Loucy (cell line): Measurements from ENCODE around the gene IL10RB.
A peak's percentile ranks its signal among the peaks of the same experiment; 100 is the strongest.

ENCODE experiments used
- H2AFZ ChIP-seq: fragments of 200-600 bp; sonication (generic); 2 replicates; pipeline ENCODE4 v1.6.0; 2016; ENCODE audit warnings: antibody characterized with exemption, mild to moderate bottlenecking, low read length, moderate library complexity
- H3F3A ChIP-seq: fragments of 200-600 bp; 2 replicates; pipeline ENCODE4 v1.6.0; 2016; ENCODE audit warnings: antibody characterized with exemption, low read depth, mild to moderate bottlenecking
- H3K27me3 ChIP-seq: fragments of 200-600 bp; sonication (generic); 2 replicates; pipeline ENCODE4 v1.6.1; 2014; ENCODE audit warnings: low read length, mild to moderate bottlenecking; ENCODE audit not compliant: insufficient read depth, poor library complexity, severe bottlenecking
- H3K36me3 ChIP-seq: fragments of 200-600 bp; sonication (generic); 2 replicates; pipeline ENCODE4 v1.6.1; 2016; ENCODE audit warnings: low read length; ENCODE audit not compliant: insufficient read depth
- H3K4me1 ChIP-seq: fragments of 200-600 bp; sonication (generic); 2 replicates; pipeline ENCODE4 v1.5.1; 2014; ENCODE audit warnings: low read length, mild to moderate bottlenecking; ENCODE audit not compliant: insufficient read depth, poor library complexity, severe bottlenecking
- H3K4me2 ChIP-seq: fragments of 200-600 bp; sonication (generic); 2 replicates; pipeline ENCODE4 v1.6.0; 2014; ENCODE audit warnings: antibody characterized with exemption, low read length, low read depth, mild to moderate bottlenecking; ENCODE audit not compliant: poor library complexity, severe bottlenecking
- H3K4me3 ChIP-seq: fragments of 200-600 bp; sonication (generic); 2 replicates; pipeline ENCODE4 v1.5.1; 2014; ENCODE audit warnings: low read length, mild to moderate bottlenecking, mixed read lengths; ENCODE audit not compliant: poor library complexity, severe bottlenecking
- H3K79me2 ChIP-seq: fragments of 200-600 bp; sonication (generic); 2 replicates; pipeline ENCODE4 v1.6.1; 2014; ENCODE audit warnings: low read length; ENCODE audit not compliant: insufficient read depth
- H3K9ac ChIP-seq: fragments of 200-600 bp; sonication (generic); 2 replicates; pipeline ENCODE4 v1.6.0; 2014; ENCODE audit warnings: mild to moderate bottlenecking, low read depth, low read length, moderate library complexity; ENCODE audit not compliant: poor library complexity, severe bottlenecking
- H3K9me2 ChIP-seq: fragments of 200-600 bp; sonication (generic); replicated peaks from 2 replicates; pipeline ENCODE4 v1.6.1; 2016; ENCODE audit warnings: low read depth, low read length, mixed read lengths
- H3K9me3 ChIP-seq: fragments of 200-600 bp; sonication (generic); 2 replicates; pipeline ENCODE4 v1.6.1; 2014; ENCODE audit warnings: mild to moderate bottlenecking, antibody characterized with exemption, low read length, low read depth; ENCODE audit not compliant: insufficient read depth
- H4K20me1 ChIP-seq: fragments of 200-600 bp; sonication (generic); 2 replicates; pipeline ENCODE4 v1.6.0; 2014; ENCODE audit warnings: antibody characterized with exemption, low read length, mild to moderate bottlenecking; ENCODE audit not compliant: insufficient read depth, poor library complexity, severe bottlenecking
- CTCF ChIP-seq: fragments of 200-600 bp; sonication (generic); conservative IDR thresholded peaks from 2 replicates; pipeline ENCODE4 v1.5.1; 2014; ENCODE audit warnings: mild to moderate bottlenecking, antibody characterized with exemption, low read length
- EZH2phosphoT487 ChIP-seq: fragments of 200-600 bp; IDR thresholded peaks from 2 replicates; pipeline ENCODE4 v1.6.1; 2018; ENCODE audit warnings: antibody characterized with exemption, mild to moderate bottlenecking, moderate library complexity, borderline replicate concordance

Gene IL10RB

GRCh38 chr21:33296156-33296555 is 30.0 kb downstream of the IL10RB start:
- Histone ChIP-seq H3K27me3 (no peaks in the 10 kb centered on the region), H3K9me3 (no peaks in the 10 kb centered on the region), H3K9ac (no peak overlapping the region), H3K4me1 (peaks cover 24% of the 10 kb centered on the region), H2AFZ (no peak overlapping the region), H3K4me2 (no peak overlapping the region), H3K9me2 (no peaks in the 10 kb centered on the region), H3K4me3 (no peak overlapping the region), H3F3A (peaks cover 9% of the 10 kb centered on the region; the same call in 1 of the 2 replicates), H4K20me1 (no peaks in the 10 kb centered on the region), H3K79me2 (no peaks in the 10 kb centered on the region), H3K36me3 (no peaks in the 10 kb centered on the region)
- TF ChIP-seq CTCF = no peak
- no peak for TF ChIP-seq EZH2phosphoT487

- peak overlapping the region; percentile 19 for H3K4me3 ChIP-seq
- no peak overlapping the region for H2AFZ ChIP-seq
- H3K9me2 ChIP-seq = no peaks in the 10 kb centered on the region
- peak overlapping the region; percentile 43 for H3K9ac ChIP-seq
- H4K20me1 ChIP-seq = no peaks in the 10 kb centered on the region
- no peaks in the 10 kb centered on the region for H3K79me2 ChIP-seq
- no peaks in the 10 kb centered on the region for H3K27me3 ChIP-seq
- no peak for TF ChIP-seq EZH2phosphoT487
- TF ChIP-seq CTCF = no peak
- peaks cover 55% of the 10 kb centered on the region for H3K4me1 ChIP-seq
- H3K9me3 ChIP-seq = no peaks in the 10 kb centered on the region
- peaks cover 14% of the 10 kb centered on the region for H3F3A ChIP-seq
- H3K36me3 ChIP-seq = no peaks in the 10 kb centered on the region
- peak overlapping the region; percentile 40 for H3K4me2 ChIP-seq
Observed at GRCh38 chr21:33299181-33299752, 33.1 kb downstream of the IL10RB start.

- Histone ChIP-seq H3K9me3 (no peaks in the 10 kb centered on the region), H3K4me3 (peak overlapping the region; percentile 49), H2AFZ (no peak overlapping the region; the same call in 1 of the 2 replicates), H3K4me2 (peak overlapping the region; percentile 75), H4K20me1 (no peaks in the 10 kb centered on the region), H3K36me3 (no peaks in the 10 kb centered on the region), H3K9me2 (no peaks in the 10 kb centered on the region), H3K4me1 (peaks cover 71% of the 10 kb centered on the region), H3K9ac (peak overlapping the region; percentile 71), H3K27me3 (no peaks in the 10 kb centered on the region), H3K79me2 (no peaks in the 10 kb centered on the region), H3F3A (peaks cover 14% of the 10 kb centered on the region)
- TF ChIP-seq CTCF (no peak), EZH2phosphoT487 (no peak)
Observed at GRCh38 chr21:33300701-33301631, 34.8 kb downstream of the IL10RB start.
